HepG2 (cell line): ENCODE results near the gene SNED1.

Experiments
- ATF1 ChIP-seq: IDR thresholded peaks from 2 replicates; pipeline ENCODE4 v1.6.1; 2016; ENCODE audit warnings: mild to moderate bottlenecking, control low read depth
- DMAP1 ChIP-seq: IDR thresholded peaks from 2 replicates; pipeline ENCODE4 v1.6.1; 2016
- ZNF652 ChIP-seq: IDR thresholded peaks from 2 replicates; pipeline ENCODE4 v1.6.1; 2016; ENCODE audit warnings: low read depth, borderline replicate concordance
- ZNF720 ChIP-seq: sonication (generic); formaldehyde crosslinking; IDR thresholded peaks from 2 replicates; pipeline ENCODE4 v1.4.0; 2020; ENCODE audit warnings: missing genetic modification reagents
- TF ChIP-seq, protein P1 (sequence below): sonication (generic); formaldehyde crosslinking; IDR thresholded peaks from one replicate; pipeline ENCODE4 v1.5.1; 2020; ENCODE audit warnings: mild to moderate bottlenecking, missing genetic modification reagents; ENCODE audit errors: not compliant biosample characterization

DNA sequence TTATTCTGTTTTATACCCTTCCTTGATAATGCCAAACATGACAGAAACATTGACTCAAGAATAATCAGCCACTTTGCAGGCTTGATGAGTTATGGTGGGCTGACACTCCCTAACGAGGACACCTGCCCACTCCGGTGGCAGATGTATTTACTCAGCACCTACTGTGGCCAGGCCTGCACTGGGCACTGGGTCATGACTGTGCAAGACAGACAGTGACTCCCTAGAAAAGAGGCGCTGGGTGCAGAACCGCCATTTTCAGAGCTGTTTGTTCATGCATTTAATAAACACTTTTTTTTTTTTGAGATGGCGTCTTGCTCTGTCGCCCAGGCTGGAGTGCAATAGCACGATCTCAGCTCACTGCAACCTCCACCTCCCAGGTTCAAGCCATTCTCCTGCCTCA lies 32.5 kb downstream of the SNED1 start:
- no peak for TF ChIP-seq ZNF720
- no peak for TF ChIP-seq ATF1 (CRISPR knock-in tag)
- TF ChIP-seq, protein P1, sequence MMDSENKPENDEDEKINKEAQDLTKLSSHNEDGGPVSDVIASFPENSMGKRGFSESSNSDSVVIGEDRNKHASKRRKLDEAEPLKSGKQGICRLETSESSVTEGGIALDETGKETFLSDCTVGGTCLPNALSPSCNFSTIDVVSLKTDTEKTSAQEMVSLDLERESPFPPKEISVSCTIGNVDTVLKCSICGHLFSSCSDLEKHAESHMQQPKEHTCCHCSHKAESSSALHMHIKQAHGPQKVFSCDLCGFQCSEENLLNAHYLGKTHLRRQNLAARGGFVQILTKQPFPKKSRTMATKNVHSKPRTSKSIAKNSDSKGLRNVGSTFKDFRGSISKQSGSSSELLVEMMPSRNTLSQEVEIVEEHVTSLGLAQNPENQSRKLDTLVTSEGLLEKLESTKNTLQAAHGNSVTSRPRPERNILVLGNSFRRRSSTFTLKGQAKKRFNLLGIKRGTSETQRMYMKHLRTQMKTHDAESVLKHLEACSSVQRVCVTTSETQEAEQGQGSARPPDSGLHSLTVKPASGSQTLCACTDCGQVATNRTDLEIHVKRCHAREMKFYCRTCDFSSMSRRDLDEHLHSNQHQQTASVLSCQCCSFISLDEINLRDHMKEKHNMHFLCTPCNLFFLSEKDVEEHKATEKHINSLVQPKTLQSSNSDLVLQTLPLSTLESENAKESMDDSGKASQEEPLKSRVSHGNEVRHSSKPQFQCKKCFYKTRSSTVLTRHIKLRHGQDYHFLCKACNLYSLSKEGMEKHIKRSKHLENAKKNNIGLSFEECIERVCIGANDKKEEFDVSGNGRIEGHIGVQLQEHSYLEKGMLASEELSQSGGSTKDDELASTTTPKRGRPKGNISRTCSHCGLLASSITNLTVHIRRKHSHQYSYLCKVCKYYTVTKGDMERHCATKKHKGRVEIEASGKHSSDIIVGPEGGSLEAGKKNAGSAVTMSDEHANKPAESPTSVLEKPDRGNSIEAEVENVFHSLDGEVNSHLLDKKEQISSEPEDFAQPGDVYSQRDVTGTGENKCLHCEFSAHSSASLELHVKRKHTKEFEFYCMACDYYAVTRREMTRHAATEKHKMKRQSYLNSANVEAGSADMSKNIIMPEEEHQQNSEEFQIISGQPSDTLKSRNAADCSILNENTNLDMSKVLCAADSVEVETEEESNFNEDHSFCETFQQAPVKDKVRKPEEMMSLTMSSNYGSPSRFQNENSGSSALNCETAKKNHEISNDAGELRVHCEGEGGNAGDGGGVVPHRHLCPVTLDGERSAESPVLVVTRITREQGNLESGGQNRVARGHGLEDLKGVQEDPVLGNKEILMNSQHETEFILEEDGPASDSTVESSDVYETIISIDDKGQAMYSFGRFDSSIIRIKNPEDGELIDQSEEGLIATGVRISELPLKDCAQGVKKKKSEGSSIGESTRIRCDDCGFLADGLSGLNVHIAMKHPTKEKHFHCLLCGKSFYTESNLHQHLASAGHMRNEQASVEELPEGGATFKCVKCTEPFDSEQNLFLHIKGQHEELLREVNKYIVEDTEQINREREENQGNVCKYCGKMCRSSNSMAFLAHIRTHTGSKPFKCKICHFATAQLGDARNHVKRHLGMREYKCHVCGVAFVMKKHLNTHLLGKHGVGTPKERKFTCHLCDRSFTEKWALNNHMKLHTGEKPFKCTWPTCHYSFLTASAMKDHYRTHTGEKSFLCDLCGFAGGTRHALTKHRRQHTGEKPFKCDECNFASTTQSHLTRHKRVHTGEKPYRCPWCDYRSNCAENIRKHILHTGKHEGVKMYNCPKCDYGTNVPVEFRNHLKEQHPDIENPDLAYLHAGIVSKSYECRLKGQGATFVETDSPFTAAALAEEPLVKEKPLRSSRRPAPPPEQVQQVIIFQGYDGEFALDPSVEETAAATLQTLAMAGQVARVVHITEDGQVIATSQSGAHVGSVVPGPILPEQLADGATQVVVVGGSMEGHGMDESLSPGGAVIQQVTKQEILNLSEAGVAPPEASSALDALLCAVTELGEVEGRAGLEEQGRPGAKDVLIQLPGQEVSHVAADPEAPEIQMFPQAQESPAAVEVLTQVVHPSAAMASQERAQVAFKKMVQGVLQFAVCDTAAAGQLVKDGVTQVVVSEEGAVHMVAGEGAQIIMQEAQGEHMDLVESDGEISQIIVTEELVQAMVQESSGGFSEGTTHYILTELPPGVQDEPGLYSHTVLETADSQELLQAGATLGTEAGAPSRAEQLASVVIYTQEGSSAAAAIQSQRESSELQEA: no peak
- no peak for TF ChIP-seq DMAP1 (CRISPR knock-in tag)
- TF ChIP-seq ZNF652 (CRISPR knock-in tag): no peak
